GM19023 (cell line): ENCODE data around the gene KRTAP4-4.
"Not testable (repeated sequence)": the region's sequence is repeated elsewhere in the genome, so short reads cannot be mapped to it uniquely, and the experiment has no call there.

Experiments
- ATAC-seq: cut with Tn5 transposase; IDR thresholded peaks from one replicate; pipeline ENCODE4 v1.9.1; 2021; ENCODE audit warnings: mild to moderate bottlenecking, moderate library complexity; ENCODE audit not compliant: unreplicated experiment

Gene KRTAP4-4

GRCh38 chr17:41148971-41149651, 11.4 kb downstream of the KRTAP4-4 start:
- not testable (repeated sequence) for ATAC-seq

- no peak for ATAC-seq
These were observed 12.9 kb downstream of the KRTAP4-4 start for GRCh38 chr17:41147531-41148204.

- no peak for ATAC-seq
These were observed 15.3 kb downstream of the KRTAP4-4 start for GRCh38 chr17:41145261-41145660.

GRCh38 chr17:41144846-41145245, 15.7 kb downstream of the KRTAP4-4 start:
- no peak for ATAC-seq

- ATAC-seq = no peak
These were observed 19.2 kb downstream of the KRTAP4-4 start for GRCh38 chr17:41141361-41141760.

- ATAC-seq = no peak
These were observed 20.0 kb downstream of the KRTAP4-4 start, which contains the start of gene KRTAP4-6 for GRCh38 chr17:41140360-41141131. Gene KRTAP4-6 (minus strand): TSS chr17:41140544. CDS start chr17:41140487, 57 bp downstream.

GRCh38 chr17:41139865-41140264, 20.7 kb downstream of the KRTAP4-4 start:
- not testable (repeated sequence) for ATAC-seq

- no peak for ATAC-seq
These were observed 26.4 kb downstream of the KRTAP4-4 start for GRCh38 chr17:41133880-41134735.

- no peak for ATAC-seq
These were observed 28.6 kb downstream of the KRTAP4-4 start for GRCh38 chr17:41131979-41132378.

- no peak for ATAC-seq
These were observed 33.2 kb downstream of the KRTAP4-4 start for GRCh38 chr17:41127371-41127770.

- ATAC-seq = no peak
These were observed 34.1 kb downstream of the KRTAP4-4 start for GRCh38 chr17:41126412-41126811.

- ATAC-seq = no peak
These were observed 35.5 kb downstream of the KRTAP4-4 start for GRCh38 chr17:41125064-41125463.

- not testable (repeated sequence) for ATAC-seq
These were observed 36.6 kb downstream of the KRTAP4-4 start, which contains the start of gene KRTAP4-12 for GRCh38 chr17:41123991-41124371. Gene KRTAP4-12 (minus strand): TSS chr17:41124182. CDS start chr17:41124122, 60 bp downstream.

- not testable (repeated sequence) for ATAC-seq
These were observed 37.1 kb downstream of the KRTAP4-4 start for GRCh38 chr17:41123292-41123990.

GRCh38 chr17:41121742-41122141, 38.8 kb downstream of the KRTAP4-4 start:
- no peak for ATAC-seq

- ATAC-seq = not testable (repeated sequence)
These were observed 40.6 kb downstream of the KRTAP4-4 start for GRCh38 chr17:41119696-41120690.

GRCh38 chr17:41118721-41119120, 41.8 kb downstream of the KRTAP4-4 start:
- no peak for ATAC-seq

- not testable (repeated sequence) for ATAC-seq
These were observed 42.6 kb downstream of the KRTAP4-4 start, which contains the start of gene KRTAP4-11 for GRCh38 chr17:41117846-41118386. Gene KRTAP4-11 (minus strand): TSS chr17:41118373. CDS start chr17:41118315, 58 bp downstream.
